Activated CD4-positive, alpha-beta memory T cell treated with anti-CD3 and anti-CD28 coated beads, Interleukin-2, amount 10 ng/mL, durations not matched to agents 7 days and 5 days (primary cell): ENCODE data around the gene ZNF292. TPM values are rescaled to one million over a fixed set of nuclear protein-coding genes. Genes with fewer than 3 reads are reported as not detected.
"Not testable (repeated sequence)": the region's sequence is repeated elsewhere in the genome, so short reads cannot be mapped to it uniquely, and the experiment has no call there.

ENCODE experiments used
- CTCF ChIA-PET: fragments of 350-600 bp; sonication (Branson Sonifier 250); formaldehyde crosslinking; loops from one replicate; lab custom pipeline; 2021; ENCODE audit warnings: antibody characterized with exemption, inconsistent platforms; lab: Charles Lee
- POLR2A ChIA-PET: fragments of 350-600 bp; sonication (Branson Sonifier 250); formaldehyde crosslinking; loops from one replicate; lab custom pipeline; 2021; ENCODE audit warnings: antibody characterized with exemption; lab: Charles Lee
- DNase-seq: peaks from one replicate; pipeline ENCODE4 v3.0.0-alpha.2; 2020
- H3K27ac Mint-ChIP-seq: one replicate; pipeline ENCODE4 v1.8.0; 2021; ENCODE audit warnings: mild to moderate bottlenecking, mixed read lengths
- H3K27me3 Mint-ChIP-seq: one replicate; pipeline ENCODE4 v1.8.0; 2021; ENCODE audit warnings: mixed read lengths
- H3K36me3 Mint-ChIP-seq: one replicate; pipeline ENCODE4 v1.8.0; 2021; ENCODE audit warnings: low read depth, mixed read lengths
- H3K4me1 Mint-ChIP-seq: one replicate; pipeline ENCODE4 v1.8.0; 2021; ENCODE audit warnings: mixed read lengths
- H3K4me3 Mint-ChIP-seq: one replicate; pipeline ENCODE4 v1.8.0; 2021; ENCODE audit warnings: mild to moderate bottlenecking, mixed read lengths
- H3K9me3 Mint-ChIP-seq: one replicate; pipeline ENCODE4 v1.8.0; 2021; ENCODE audit warnings: mixed read lengths
- total RNA-seq, 2 experiments: library from RNA; stranded (reverse); gene quantifications; one replicate each; pipeline ENCODE4 v1.2.3, GENCODE V29; 2021

Gene ZNF292
- total RNA-seq, 2 experiments from 2014 or later = 58.8 to 59.3 TPM

GRCh38 chr6:87297119-87297518 lies 141.8 kb downstream of the ZNF292 start:
- POLR2A ChIA-PET = interaction anchor here (0.7 kb wide), 1 partner anchor 18 kb away, joined by 3 read pairs; no protein-coding TSS in a partner anchor
- Mint-ChIP-seq H3K36me3 (no peaks in the 10 kb centered on the region), H3K9me3 (no peaks in the 10 kb centered on the region), H3K27ac (no peak overlapping the region), H3K4me1 (no peaks in the 10 kb centered on the region), H3K27me3 (peaks cover 38% of the 10 kb centered on the region), H3K4me3 (no peak overlapping the region)
- CTCF ChIA-PET = no interaction called here
- DNase-seq = no peak

DNA sequence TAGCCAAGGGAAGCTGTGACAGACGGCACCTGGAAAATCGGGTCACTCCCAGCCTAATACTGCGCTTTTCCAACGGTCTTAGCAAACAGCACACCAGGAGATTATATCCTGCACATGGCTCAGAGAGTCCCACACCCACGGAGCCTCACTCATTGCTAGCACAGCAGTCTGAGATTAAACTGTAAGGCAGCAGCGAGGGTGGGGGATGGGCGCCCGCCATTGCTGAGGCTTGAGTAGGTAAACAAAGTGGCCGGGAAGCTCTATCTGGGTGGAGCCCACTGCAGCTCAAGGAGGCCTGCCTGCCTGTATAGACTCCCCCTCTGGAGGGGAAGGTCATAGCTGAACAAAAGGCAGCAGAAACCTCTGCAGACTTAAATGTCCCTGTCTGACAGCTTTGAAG lies 145.9 kb downstream of the ZNF292 start:
- H3K4me1 Mint-ChIP-seq, CTCF ChIA-PET, H3K36me3 Mint-ChIP-seq, H3K4me3 Mint-ChIP-seq, H3K9me3 Mint-ChIP-seq, POLR2A ChIA-PET, H3K27ac Mint-ChIP-seq, DNase-seq: not testable (repeated sequence)
- H3K27me3 Mint-ChIP-seq = peaks cover 37% of the 10 kb centered on the region

DNA sequence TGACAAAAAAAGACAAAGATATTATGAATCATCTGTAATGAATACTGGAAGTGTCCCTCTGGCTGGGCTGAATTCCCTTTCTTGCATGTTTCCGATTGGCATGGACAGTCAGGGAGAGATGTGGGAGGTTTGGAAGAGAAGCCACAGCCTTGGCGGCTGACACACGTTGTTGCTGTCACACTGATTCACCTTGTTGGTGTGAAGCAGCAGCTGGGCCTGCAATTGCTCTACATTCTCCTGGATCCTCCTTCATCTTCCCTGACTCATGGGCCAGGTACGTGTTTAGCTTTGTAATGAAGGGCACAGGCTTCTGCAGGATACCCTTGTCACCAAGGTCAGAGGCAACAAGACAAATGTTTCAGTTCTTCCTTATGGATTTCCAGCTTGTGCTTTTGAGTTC lies 153.6 kb downstream of the ZNF292 start:
- Mint-ChIP-seq H3K27ac (no peak overlapping the region), H3K36me3 (no peaks in the 10 kb centered on the region), H3K4me1 (no peaks in the 10 kb centered on the region), H3K27me3 (peaks cover 30% of the 10 kb centered on the region), H3K4me3 (no peak overlapping the region), H3K9me3 (peaks cover 3% of the 10 kb centered on the region)
- POLR2A ChIA-PET = interaction anchor here (0.5 kb wide), 1 partner anchor 315 kb away, joined by 3 read pairs; no protein-coding TSS in a partner anchor
- CTCF ChIA-PET = no interaction called here
- no peak for DNase-seq

DNA sequence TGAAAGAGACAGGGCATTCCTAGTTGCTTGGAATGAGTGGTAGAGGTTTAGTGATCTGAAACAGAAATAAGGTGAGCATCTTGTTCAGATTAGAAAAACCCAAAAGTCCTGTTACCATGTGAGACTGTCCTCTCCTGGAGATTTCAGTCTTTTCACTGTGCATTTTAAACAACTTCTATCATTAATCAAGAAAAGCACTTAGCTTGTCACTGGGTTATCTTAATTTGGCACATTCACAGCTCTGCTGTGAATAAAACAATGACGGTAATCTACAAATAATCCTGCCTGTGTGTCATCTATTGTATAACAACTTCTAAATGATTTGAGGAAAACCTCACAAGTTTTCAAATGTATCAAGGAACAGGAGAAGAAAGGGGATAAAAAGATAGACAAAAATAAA lies 157.5 kb downstream of the ZNF292 start:
- POLR2A ChIA-PET = no interaction called here
- H3K4me1 Mint-ChIP-seq = no peaks in the 10 kb centered on the region
- H3K27ac Mint-ChIP-seq = no peak overlapping the region
- CTCF ChIA-PET = interaction anchor here (2.0 kb wide), 1 partner anchor 10 kb away, joined by 5 read pairs; the partner anchor contains the start of gene SMIM8
- H3K4me3 Mint-ChIP-seq = no peak overlapping the region
- DNase-seq = no peak
- H3K27me3 Mint-ChIP-seq = peaks cover 37% of the 10 kb centered on the region
- H3K9me3 Mint-ChIP-seq = no peaks in the 10 kb centered on the region
- no peaks in the 10 kb centered on the region for H3K36me3 Mint-ChIP-seq

Other genes starting within 250 kb of the ZNF292 start
- not detected for gene HTR1E, start 218.0 kb upstream of the ZNF292 start, total RNA-seq
- not detected for gene CGA, start 60.5 kb upstream of the ZNF292 start, total RNA-seq
- gene SMIM8, start 167.0 kb downstream of the ZNF292 start, total RNA-seq = 1 to 10 TPM; 6.5 to 7.1 TPM
- gene GJB7, start 173.7 kb downstream of the ZNF292 start, total RNA-seq = not detected
- gene C6orf163, start 189.2 kb downstream of the ZNF292 start, total RNA-seq = 1 to 10 TPM in 1 of 2 experiments, under 1 TPM in 1; 0.86 to 1.4 TPM